H9 (cell line): ENCODE measurements around the gene MICAL2. TPM values are rescaled to one million over a fixed set of nuclear protein-coding genes. Genes with fewer than 3 reads are reported as not detected.

Experiments
- DNase-seq: peaks from one replicate; pipeline ENCODE4 v3.0.0-alpha.2; 2017
- H2AFZ ChIP-seq: one replicate; pipeline ENCODE4 v1.6.1; 2013; ENCODE audit warnings: mild to moderate bottlenecking, low read length, control low read depth, moderate library complexity
- H2AK5ac ChIP-seq: 2 replicates; pipeline ENCODE4 v1.6.1; 2013; ENCODE audit warnings: low read length, control low read depth, mixed read lengths; ENCODE audit not compliant: insufficient read length
- H2BK120ac ChIP-seq: one replicate; pipeline ENCODE4 v1.6.1; 2013; ENCODE audit warnings: low read depth, mild to moderate bottlenecking, low read length, control low read depth, inconsistent platforms; ENCODE audit not compliant: poor library complexity, severe bottlenecking
- H2BK12ac ChIP-seq: 2 replicates; pipeline ENCODE4 v1.6.1; 2013; ENCODE audit warnings: low read length, control low read depth, mixed read lengths, low read depth; ENCODE audit not compliant: insufficient read length
- H2BK15ac ChIP-seq: 2 replicates; pipeline ENCODE4 v1.6.1; 2013; ENCODE audit warnings: low read depth, low read length, control low read depth
- H2BK20ac ChIP-seq: one replicate; pipeline ENCODE4 v1.6.1; 2013; ENCODE audit warnings: low read depth, mild to moderate bottlenecking, low read length, control low read depth, inconsistent platforms; ENCODE audit not compliant: poor library complexity, severe bottlenecking
- H2BK5ac ChIP-seq: 2 replicates; pipeline ENCODE4 v1.6.1; 2013; ENCODE audit warnings: low read length, control low read depth, mixed read lengths; ENCODE audit not compliant: insufficient read length
- H3K14ac ChIP-seq: 2 replicates; pipeline ENCODE4 v1.6.1; 2013; ENCODE audit warnings: low read length, control low read depth; ENCODE audit not compliant: insufficient read depth
- H3K18ac ChIP-seq: 2 replicates; pipeline ENCODE4 v1.6.1; 2013; ENCODE audit warnings: low read depth, mild to moderate bottlenecking, mixed read lengths, low read length, control low read depth; ENCODE audit not compliant: insufficient read length
- H3K23ac ChIP-seq: 2 replicates; pipeline ENCODE4 v1.6.1; 2013; ENCODE audit warnings: low read length, control low read depth, mixed read lengths, low read depth; ENCODE audit not compliant: insufficient read length
- H3K23me2 ChIP-seq: 2 replicates; pipeline ENCODE4 v1.6.1; 2013; ENCODE audit warnings: low read depth, mild to moderate bottlenecking, mixed read lengths, low read length, control low read depth; ENCODE audit not compliant: insufficient read length, poor library complexity, severe bottlenecking
- H3K27ac ChIP-seq: 2 replicates; pipeline ENCODE4 v1.5.1; 2013; ENCODE audit warnings: low read length, control low read depth, mixed read lengths, low read depth; ENCODE audit not compliant: insufficient read length
- H3K27me3 ChIP-seq: 2 replicates; pipeline ENCODE4 v1.6.1; 2013; ENCODE audit warnings: low read length, control low read depth, inconsistent platforms; ENCODE audit not compliant: insufficient read depth
- H3K4ac ChIP-seq: 2 replicates; pipeline ENCODE4 v1.6.1; 2013; ENCODE audit warnings: low read depth, mild to moderate bottlenecking, control low read depth, inconsistent platforms, low read length, moderate library complexity
- H3K4me1 ChIP-seq: 2 replicates; pipeline ENCODE4 v1.6.1; 2013; ENCODE audit warnings: low read length, control low read depth, inconsistent platforms; ENCODE audit not compliant: insufficient read depth
- H3K4me2 ChIP-seq: 2 replicates; pipeline ENCODE4 v1.6.1; 2013; ENCODE audit warnings: low read length, control low read depth, mixed read lengths; ENCODE audit not compliant: insufficient read length, insufficient read depth
- H3K56ac ChIP-seq: 2 replicates; pipeline ENCODE4 v1.6.1; 2013; ENCODE audit warnings: low read depth, mild to moderate bottlenecking, mixed read lengths, low read length, control low read depth; ENCODE audit not compliant: insufficient read length
- H3K79me1 ChIP-seq: 2 replicates; pipeline ENCODE4 v1.6.1; 2013; ENCODE audit warnings: low read depth, mild to moderate bottlenecking, moderate library complexity, low read length, control low read depth, inconsistent platforms; ENCODE audit not compliant: insufficient read depth, poor library complexity, severe bottlenecking
- H3K79me2 ChIP-seq: 2 replicates; pipeline ENCODE4 v1.6.1; 2013; ENCODE audit warnings: low read length, control low read depth, inconsistent platforms; ENCODE audit not compliant: insufficient read depth
- H3K9ac ChIP-seq: 2 replicates; pipeline ENCODE4 v1.6.1; 2013; ENCODE audit warnings: low read length, control low read depth, mixed read lengths; ENCODE audit not compliant: insufficient read length; ENCODE audit errors: extremely low read depth
- H3K9me3 ChIP-seq: one replicate; pipeline ENCODE4 v1.6.1; 2013; ENCODE audit warnings: low read depth, low read length, inconsistent platforms; ENCODE audit not compliant: control insufficient read depth
- H3T11ph ChIP-seq: one replicate; pipeline ENCODE4 v1.6.1; 2013; ENCODE audit warnings: mild to moderate bottlenecking, low read length, control low read depth, inconsistent platforms
- H4K20me1 ChIP-seq: one replicate; pipeline ENCODE4 v1.6.1; 2013; ENCODE audit not compliant: control insufficient read depth, insufficient read length, insufficient read depth
- H4K5ac ChIP-seq: 2 replicates; pipeline ENCODE4 v1.6.1; 2013; ENCODE audit warnings: low read depth, mild to moderate bottlenecking, mixed read lengths, low read length, control low read depth; ENCODE audit not compliant: insufficient read length
- H4K8ac ChIP-seq: replicated peaks from 2 replicates; pipeline ENCODE4 v1.6.1; 2013; ENCODE audit warnings: low read length, control low read depth, mixed read lengths, low read depth; ENCODE audit not compliant: insufficient read length
- H4K91ac ChIP-seq: 2 replicates; pipeline ENCODE4 v1.6.1; 2013; ENCODE audit warnings: low read depth, mild to moderate bottlenecking, moderate library complexity, mixed read lengths, low read length, control low read depth; ENCODE audit not compliant: insufficient read length
- H3K27ac Mint-ChIP-seq, 3 experiments: 2 replicates in 2 of 3; 3 replicates in 1 of 3; pipeline ENCODE4 v1.8.0; 2020 to 2021; ENCODE audit warnings: mixed read lengths in 3 of 3, mild to moderate bottlenecking in 1 of 3, moderate library complexity in 1 of 3
- H3K27me3 Mint-ChIP-seq: 2 replicates; pipeline ENCODE4 v1.8.0; 2021; ENCODE audit warnings: low read depth, mild to moderate bottlenecking, moderate library complexity, mixed read lengths
- H3K36me3 Mint-ChIP-seq, 3 experiments: 2 replicates in 2 of 3; 3 replicates in 1 of 3; pipeline ENCODE4 v1.8.0; 2020 to 2021; ENCODE audit warnings: low read depth in 3 of 3, mixed read lengths in 3 of 3; ENCODE audit not compliant: insufficient read depth in 1 of 3
- H3K4me1 Mint-ChIP-seq, 2 experiments: 2 replicates each; pipeline ENCODE4 v1.8.0; 2020; ENCODE audit warnings: mixed read lengths in 2 of 2
- H3K4me3 Mint-ChIP-seq, 2 experiments: 2 replicates in 1 of 2; 3 replicates in 1 of 2; pipeline ENCODE4 v1.8.0; 2020 to 2021; ENCODE audit warnings: mild to moderate bottlenecking in 2 of 2, mixed read lengths in 2 of 2, moderate library complexity in 1 of 2
- H3K9me3 Mint-ChIP-seq, 2 experiments: 2 replicates in 1 of 2; 3 replicates in 1 of 2; pipeline ENCODE4 v1.8.0; 2020; ENCODE audit warnings: mild to moderate bottlenecking in 2 of 2, mixed read lengths in 2 of 2, moderate library complexity in 1 of 2
- CTCF ChIP-seq: fragments of 200-600 bp; sonication (generic); conservative IDR thresholded peaks from 3 replicates; pipeline ENCODE4 v1.8.0; 2021; ENCODE audit warnings: antibody characterized with exemption, mild to moderate bottlenecking
- WGBS: extraction: QIAGEN DNeasy Blood & Tissue Kit; methylation state at CpG from one replicate; pipeline ENCODE4 v1.1.7; 2013; ENCODE audit warnings: missing lambda C conversion rate, low lambda C conversion rate, mixed read lengths; ENCODE audit not compliant: insufficient read length; ENCODE audit errors: extremely low coverage; 5-methylcytosine and 5-hydroxymethylcytosine counted together
- total RNA-seq: library from RNA; stranded (reverse); gene quantifications from 2 replicates; pipeline ENCODE4 v1.2.1, GENCODE V29; 2021

Gene MICAL2
- total RNA-seq, 1 experiment from 2014 or later = 4.7 TPM

GRCh38 chr11:12286606-12287005, 176.2 kb downstream of the MICAL2 start:
- TF ChIP-seq CTCF = no peak
- no peaks in the 10 kb centered on the region; a peak in 1 of 7 replicates for H3K36me3 Mint-ChIP-seq
- H3K23me2 ChIP-seq = no peaks in the 10 kb centered on the region
- H3K27ac ChIP-seq = no peak overlapping the region
- no peak overlapping the region for H2BK120ac ChIP-seq
- peaks cover 1% of the 10 kb centered on the region for H3K27me3 Mint-ChIP-seq
- no peak overlapping the region for H2BK15ac ChIP-seq
- no peaks in the 10 kb centered on the region for H3K9me3 ChIP-seq
- H3K27me3 ChIP-seq = no peaks in the 10 kb centered on the region
- H3K4me2 ChIP-seq = no peak overlapping the region
- H2BK12ac ChIP-seq = no peak overlapping the region
- H2AK5ac ChIP-seq = no peak overlapping the region
- H4K8ac ChIP-seq = no peak overlapping the region
- H4K20me1 ChIP-seq = no peaks in the 10 kb centered on the region
- H2AFZ ChIP-seq = no peak overlapping the region
- H3K18ac ChIP-seq = no peak overlapping the region
- H3K9me3 Mint-ChIP-seq = no peaks in the 10 kb centered on the region; a peak in 1 of 5 replicates
- H3K4me1 Mint-ChIP-seq = peaks cover 17% of the 10 kb centered on the region in 2 experiments
- no peak overlapping the region for H3K4me3 Mint-ChIP-seq
- no peaks in the 10 kb centered on the region for H3K79me2 ChIP-seq
- H2BK20ac ChIP-seq = no peak overlapping the region
- H4K91ac ChIP-seq = no peak overlapping the region
- H2BK5ac ChIP-seq = no peak overlapping the region
- no peaks in the 10 kb centered on the region for H3K79me1 ChIP-seq
- H3T11ph ChIP-seq = no peak overlapping the region
- no peak overlapping the region for H3K14ac ChIP-seq
- no peak overlapping the region for H3K23ac ChIP-seq
- DNase-seq = no peak
- H3K4ac ChIP-seq = no peak overlapping the region
- no peak overlapping the region for H4K5ac ChIP-seq
- no peak overlapping the region for H3K27ac Mint-ChIP-seq
- WGBS = no CpG with 5 or more reads among the region's 6 CpGs
- H3K4me1 ChIP-seq = no peaks in the 10 kb centered on the region; the same call in 1 of the 2 replicates
- no peak overlapping the region for H3K9ac ChIP-seq
- H3K56ac ChIP-seq = no peak overlapping the region
